ENCODE measurements around the gene CYS1.
"Not testable (repeated sequence)": the region's sequence is repeated elsewhere in the genome, so short reads cannot be mapped to it uniquely, and the experiment has no call there.

CYS1 gene

DNA sequence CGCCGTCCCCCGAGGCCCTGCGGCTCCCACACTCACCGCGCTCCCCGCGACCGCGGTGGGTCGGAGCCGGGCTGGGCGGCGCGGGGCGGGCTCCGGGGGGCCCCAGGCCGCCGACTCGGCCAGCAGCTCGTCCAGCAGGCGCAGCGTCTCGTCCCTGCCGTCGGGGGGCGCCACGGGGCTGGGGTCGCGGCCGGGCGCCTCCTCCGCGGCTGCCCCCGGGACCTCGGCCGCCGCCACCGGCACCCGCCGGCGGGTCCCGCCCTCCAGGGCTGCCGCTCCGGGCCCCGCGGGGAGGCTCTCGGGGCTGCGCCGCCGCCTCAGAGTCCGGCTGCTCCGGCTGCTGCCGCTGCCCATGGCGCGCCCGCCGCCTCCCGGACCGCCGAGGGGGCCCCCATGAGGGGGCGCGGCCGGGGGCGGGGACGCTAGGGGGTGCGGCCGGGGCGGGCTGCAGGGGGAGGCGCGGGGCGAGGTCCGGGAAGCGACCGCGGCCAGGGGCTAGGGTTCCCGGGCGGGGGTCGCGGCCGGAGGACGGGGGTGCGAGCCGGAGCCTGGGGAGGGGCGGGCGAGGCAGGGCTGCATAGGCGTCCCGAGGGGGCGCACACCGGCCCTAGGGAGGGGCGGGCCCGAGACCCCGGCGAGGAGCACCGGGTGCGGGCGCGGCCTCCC lies at the start of gene CYS1:
Gene CYS1, minus strand, starts transcription at position 542 of the 666 bp plus-strand sequence. Its CDS starts 188 bp downstream, at position 354.
- DNase-seq (ENCODE audit: low spot score), result peak; percentile 74

DNA sequence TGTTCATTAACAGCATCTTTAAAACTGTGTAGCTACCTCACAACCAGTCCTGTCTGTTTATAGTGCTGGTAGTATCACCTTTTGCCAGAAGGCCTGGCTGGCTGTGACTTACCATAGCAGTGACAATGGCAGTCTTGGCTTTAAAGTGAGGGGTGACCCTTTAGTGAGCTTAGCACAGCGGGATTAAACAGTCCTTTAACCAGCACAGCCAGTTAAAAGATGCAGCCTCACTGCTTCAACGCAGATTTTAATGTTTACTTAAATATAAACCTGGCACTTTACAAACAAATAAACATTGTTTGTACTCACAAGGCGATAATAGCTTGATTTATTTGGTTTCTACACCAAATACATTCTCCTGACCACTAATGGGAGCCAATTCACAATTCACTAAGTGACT lies 49.3 kb upstream of the CYS1 start:
- DNase-seq (ENCODE audit: low spot score), result no peak

- DNase-seq (ENCODE audit: low spot score), result no peak
Measured at GRCh38 chr2:10128420-10128819, 48.2 kb upstream of the CYS1 start.

DNA sequence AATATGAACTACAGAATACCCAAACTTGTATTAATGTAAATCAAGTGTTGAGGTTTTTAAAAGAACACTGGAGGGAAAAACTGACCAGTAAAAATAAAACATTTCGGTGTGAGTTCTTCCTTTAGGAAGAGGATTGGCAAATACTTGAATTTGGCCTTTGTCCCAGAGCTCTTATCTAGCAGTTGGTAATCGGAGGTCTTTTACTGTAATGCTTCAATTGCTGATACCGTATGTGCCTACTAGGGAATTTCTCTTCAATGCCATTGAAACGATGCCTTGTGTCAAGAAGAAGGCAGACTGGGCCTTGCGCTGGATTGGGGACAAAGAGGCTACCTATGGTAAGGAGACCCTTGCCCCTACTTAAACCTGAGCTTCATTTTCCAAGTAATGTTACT lies 46.4 kb upstream of the CYS1 start:
- DNase-seq (ENCODE audit: low spot score), result no peak

DNA sequence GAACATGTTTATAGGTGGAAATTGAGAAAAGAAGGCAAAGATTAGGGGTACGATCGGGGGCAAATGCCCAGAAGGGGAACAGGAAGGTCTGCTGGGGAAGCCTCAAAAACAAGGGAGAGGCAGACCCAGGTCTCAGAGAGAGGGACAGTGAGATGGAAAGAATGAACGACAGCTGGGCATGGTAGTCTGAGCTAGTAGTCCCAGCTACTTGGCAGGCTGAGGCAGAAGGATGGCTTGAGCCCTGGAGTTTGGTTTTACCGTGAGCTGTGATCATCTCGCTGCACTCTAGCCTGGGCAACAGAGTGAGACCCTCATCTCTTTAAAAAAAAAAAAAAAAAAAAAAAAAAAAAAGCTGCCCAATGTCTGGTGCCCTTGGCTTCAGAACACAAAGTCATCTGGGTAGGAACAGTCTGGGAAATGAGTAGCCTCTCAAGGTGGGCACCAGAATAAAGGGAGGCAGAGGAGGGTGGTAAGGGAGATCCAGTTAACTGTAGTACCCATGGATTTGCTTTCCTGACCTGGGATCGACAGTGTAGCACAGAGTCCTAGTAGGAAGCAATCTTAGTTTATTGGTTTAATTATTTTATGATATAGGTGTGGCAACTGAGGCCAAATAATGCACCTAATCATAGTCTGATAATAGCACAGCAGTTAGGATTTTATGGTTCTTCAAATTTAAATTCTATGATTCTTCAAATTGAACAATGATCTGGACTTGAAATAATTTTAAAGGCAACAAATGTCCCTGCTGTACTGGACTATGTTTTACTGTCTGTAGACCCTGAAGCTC lies 45.8 kb upstream of the CYS1 start:
- DNase-seq (ENCODE audit: low spot score), result no peak

GRCh38 chr2:10124538-10125045 lies 44.4 kb upstream of the CYS1 start:
- no peak for DNase-seq (ENCODE audit: low spot score)

DNA sequence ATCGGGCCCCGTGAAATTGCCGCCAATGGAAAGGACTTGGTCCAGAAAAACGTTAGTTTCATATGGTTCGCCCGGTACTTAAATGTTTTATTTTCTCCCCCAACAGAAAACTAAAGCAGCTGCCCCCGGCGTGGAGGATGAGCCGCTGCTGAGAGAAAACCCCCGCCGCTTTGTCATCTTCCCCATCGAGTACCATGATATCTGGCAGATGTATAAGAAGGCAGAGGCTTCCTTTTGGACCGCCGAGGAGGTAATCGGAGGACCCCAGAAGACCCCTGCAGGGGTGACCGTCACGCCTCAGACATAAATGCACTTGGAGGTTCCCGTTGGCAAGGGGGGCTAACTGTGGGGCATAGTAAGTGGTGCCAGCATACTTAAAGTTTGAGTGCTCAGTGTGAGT lies 43.1 kb upstream of the CYS1 start:
- DNase-seq (ENCODE audit: low spot score), result no peak

- DNase-seq (ENCODE audit: low spot score), result peak; percentile 89
Measured at GRCh38 chr2:10122500-10123280, 42.5 kb upstream of the CYS1 start, which contains the start of gene RRM2. Gene RRM2, plus strand, starts transcription at chr2:10122739. Its CDS starts 60 bp downstream, at chr2:10122799.

GRCh38 chr2:10120877-10121574 lies 40.8 kb upstream of the CYS1 start:
- DNase-seq (ENCODE audit: low spot score), result no peak

DNA sequence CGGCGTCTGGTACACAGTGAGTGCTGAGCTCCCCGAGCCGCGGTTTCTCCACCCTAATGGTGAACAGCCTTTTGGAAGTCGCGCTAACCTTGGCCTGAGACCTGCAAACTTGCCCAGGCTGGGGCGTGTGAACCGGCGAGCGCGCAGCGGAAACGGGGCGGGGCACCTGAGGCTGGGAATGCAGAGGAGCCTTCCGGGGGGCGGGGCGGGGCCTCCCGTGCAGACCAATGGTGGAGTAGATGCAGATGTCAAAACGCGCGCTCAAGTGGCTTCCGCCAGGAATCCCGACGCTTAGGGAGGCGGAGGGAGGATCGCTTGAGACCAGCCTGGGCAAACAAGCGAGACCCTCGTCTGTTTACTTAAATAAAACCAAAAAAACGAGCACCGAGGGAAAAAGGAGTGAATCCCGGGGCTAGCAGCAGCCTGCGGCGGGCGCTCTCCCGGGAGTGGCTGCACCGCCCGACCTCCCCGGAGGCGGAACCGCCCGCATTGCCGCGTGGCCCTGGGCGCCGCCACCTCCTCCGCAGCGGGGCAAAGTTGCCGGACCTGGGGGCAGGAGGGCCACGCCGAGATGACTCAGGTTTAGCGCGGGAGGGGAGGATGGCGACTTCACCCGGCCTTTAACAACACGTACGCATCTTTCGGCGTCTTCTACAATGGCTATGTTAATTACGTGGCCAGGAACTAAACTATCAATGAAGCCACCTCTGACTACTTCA lies 40.1 kb upstream of the CYS1 start:
- peak; percentile 91 for DNase-seq (ENCODE audit: low spot score)

DNA sequence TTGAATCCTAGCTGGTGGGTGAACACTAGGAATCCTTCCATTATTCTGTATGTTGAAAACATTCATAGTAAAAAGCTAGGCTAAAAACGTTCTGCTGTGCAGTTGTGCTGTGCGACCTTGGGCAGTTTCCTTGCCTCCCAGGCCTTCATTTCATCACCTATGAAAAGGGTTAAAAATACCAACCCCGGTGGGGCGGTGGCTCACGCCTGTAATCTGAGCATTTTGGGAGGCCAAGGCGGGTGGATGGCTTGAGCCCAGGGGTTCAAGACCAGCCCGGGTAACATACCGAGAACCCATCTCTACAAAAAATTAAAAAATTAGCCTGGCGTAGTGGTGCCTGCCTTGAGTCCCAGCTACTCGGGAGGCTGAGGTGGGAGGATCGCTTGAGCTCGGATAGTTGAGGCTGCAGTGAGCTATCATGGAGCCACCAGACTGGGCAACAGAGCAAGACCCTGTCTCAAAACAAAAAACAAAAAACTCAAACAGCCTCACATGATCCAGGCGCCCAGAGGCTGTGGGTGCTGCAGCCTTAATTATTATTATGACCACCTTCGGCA lies 39.5 kb upstream of the CYS1 start:
- DNase-seq (ENCODE audit: low spot score), result no peak

- DNase-seq (ENCODE audit: low spot score), result no peak
Measured at GRCh38 chr2:10119027-10119325, 38.8 kb upstream of the CYS1 start.

GRCh38 chr2:10109311-10109710 lies 29.1 kb upstream of the CYS1 start:
- DNase-seq (ENCODE audit: low spot score), result no peak

- not testable (repeated sequence) for DNase-seq (ENCODE audit: low spot score)
Measured at GRCh38 chr2:10104906-10105305, 24.7 kb upstream of the CYS1 start.

- DNase-seq (ENCODE audit: low spot score), result no peak
Measured at GRCh38 chr2:10103179-10103578, 23.0 kb upstream of the CYS1 start.

GRCh38 chr2:10101491-10101890 lies 21.3 kb upstream of the CYS1 start:
- DNase-seq (ENCODE audit: low spot score), result no peak

DNA sequence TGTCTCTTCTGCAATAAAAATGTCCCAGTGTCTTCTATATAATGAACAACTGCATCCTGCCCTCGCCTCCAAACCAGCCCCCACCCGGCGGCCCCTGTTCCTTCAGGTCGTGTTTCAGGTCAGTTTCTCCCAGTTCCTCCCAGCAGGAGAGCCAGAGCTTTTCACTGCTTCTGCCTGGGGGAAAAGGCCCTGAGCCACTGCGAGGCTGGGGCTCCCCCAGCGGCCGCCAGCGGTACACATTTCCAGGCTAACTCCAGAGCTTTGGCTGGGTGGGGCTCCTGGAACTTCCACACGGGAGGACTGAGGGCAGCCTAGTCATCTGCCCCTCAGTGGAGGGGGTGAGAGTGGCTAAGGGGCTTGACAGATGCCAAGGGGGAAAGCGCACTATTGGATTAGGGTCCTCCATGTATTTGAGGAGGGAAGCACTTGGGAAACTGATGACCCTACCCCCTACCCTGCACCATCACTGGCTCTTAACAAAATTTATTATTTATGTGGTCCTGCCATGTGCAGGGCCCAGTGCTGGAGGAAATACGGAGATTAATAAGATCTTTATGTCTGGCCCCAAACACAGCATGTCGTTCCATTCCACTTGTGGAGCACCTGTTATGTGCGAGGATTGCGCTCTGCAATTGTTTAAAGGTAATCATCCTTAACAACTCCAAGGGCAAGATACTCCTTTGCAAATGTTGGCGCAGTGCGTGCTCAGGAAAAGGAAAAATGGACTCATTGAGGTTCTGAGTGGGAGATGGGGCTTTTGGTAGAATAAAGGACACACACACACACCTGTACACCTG lies 17.3 kb upstream of the CYS1 start:
- peak; percentile 85 for DNase-seq (ENCODE audit: low spot score)

DNA sequence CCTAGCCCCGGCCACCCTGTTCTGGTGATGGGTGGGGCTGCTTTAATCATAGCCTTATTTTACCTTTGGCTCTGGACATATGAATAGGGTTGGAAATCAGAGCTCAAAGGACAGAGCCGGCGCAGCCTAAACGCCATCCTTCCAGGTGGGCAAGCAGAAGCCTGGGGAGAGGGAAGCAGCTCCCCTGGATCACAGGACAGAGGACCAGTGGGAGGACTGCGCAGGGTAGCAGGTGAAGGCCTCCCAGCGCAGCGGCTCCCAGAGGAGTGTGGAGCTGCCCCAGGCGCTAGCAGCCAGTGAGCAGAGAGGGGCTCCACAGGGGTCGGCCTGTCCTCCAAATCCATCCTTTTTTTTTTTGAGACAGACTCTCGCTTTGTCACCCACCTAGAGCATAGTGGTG lies 16.4 kb upstream of the CYS1 start:
- no peak for DNase-seq (ENCODE audit: low spot score)

- no peak for DNase-seq (ENCODE audit: low spot score)
Measured at GRCh38 chr2:10095175-10095574, 15.0 kb upstream of the CYS1 start.

- DNase-seq (ENCODE audit: low spot score), result no peak
Measured at GRCh38 chr2:10094271-10094814, 14.1 kb upstream of the CYS1 start.

Measured in HuH-7.5 (cell line).